GM12878 (cell line): Measurements from ENCODE around the gene SSBP2. TPM values are rescaled to one million over a fixed set of nuclear protein-coding genes. Genes with fewer than 3 reads are reported as not detected.
"Not testable (repeated sequence)": the region's sequence is repeated elsewhere in the genome, so short reads cannot be mapped to it uniquely, and the experiment has no call there.

Experiments
- ATAC-seq: fragments of 200-7000 bp; cut with Tn5 transposase; 3 replicates; pipeline ENCODE4 v1.9.1; 2020; ENCODE audit warnings: mild to moderate bottlenecking, moderate library complexity
- BruUV-seq: library from RNA; stranded (reverse); fragments of 400-500 nt; replicated peaks from 2 replicates; lab custom pipeline; 2021; lab: Mats Ljungman, UMichigan
- CTCF ChIA-PET: fragments of 300-600 bp; sonication (Branson Sonifier 250); formaldehyde crosslinking; extraction: SDS; loops from one replicate; lab custom pipeline; 2021; ENCODE audit warnings: inconsistent platforms; lab: Yijun Ruan, JAX
- POLR2A ChIA-PET: fragments of 350-600 bp; formaldehyde crosslinking; extraction: SDS; loops from one replicate; lab custom pipeline; 2021; ENCODE audit warnings: inconsistent platforms; lab: Charles Lee
- RAD21 ChIA-PET: fragments of 300-600 bp; sonication (Branson Sonifier 250); formaldehyde crosslinking; loops from one replicate; lab custom pipeline; 2023; ENCODE audit warnings: antibody characterized with exemption; ENCODE audit not compliant: unreplicated experiment; lab: Charles Lee
- SMC1A ChIA-PET: fragments of 300-600 bp; sonication (Branson Sonifier 250); formaldehyde crosslinking; loops from one replicate; lab custom pipeline; 2023; ENCODE audit not compliant: unreplicated experiment, uncharacterized antibody; lab: Charles Lee
- DNase-seq: peaks from one replicate; pipeline ENCODE4 v3.0.0-alpha.2; 2011; ENCODE audit warnings: low read depth, low spot score
- FAIRE-seq: peaks from 3 replicates; lab custom pipeline; 2011; peaks lifted over from hg19 to GRCh38; lab: Jason Lieb, UNC
- H2AFZ ChIP-seq: 2 replicates; pipeline ENCODE4 v1.6.0; 2011; ENCODE audit warnings: low read depth, low read length, control low read depth; ENCODE audit not compliant: control insufficient read depth
- H3K27ac ChIP-seq: 2 replicates; pipeline ENCODE4 v1.5.1; 2011; ENCODE audit warnings: control low read depth; ENCODE audit not compliant: control insufficient read depth, insufficient read depth
- H3K27me3 ChIP-seq, 2 experiments: replicated peaks in 1 of 2; 2 replicates each; pipeline versions ENCODE4 v1.6.0 to v1.6.1; 2011; ENCODE audit warnings: low read length in 1 of 2; ENCODE audit not compliant: control insufficient read depth in 2 of 2, insufficient read depth in 2 of 2
- H3K36me3 ChIP-seq, 2 experiments: 2 replicates each; pipeline ENCODE4 v1.5.1; 2011; ENCODE audit warnings: low read length in 1 of 2; ENCODE audit not compliant: control insufficient read depth in 2 of 2, insufficient read depth in 2 of 2
- H3K4me1 ChIP-seq: 2 replicates; pipeline ENCODE4 v1.6.1; 2011; ENCODE audit warnings: mild to moderate bottlenecking, low read length, moderate library complexity, mixed read lengths; ENCODE audit not compliant: control insufficient read depth, insufficient read depth
- H3K4me2 ChIP-seq: 2 replicates; pipeline ENCODE4 v1.6.0; 2011; ENCODE audit warnings: control low read depth; ENCODE audit not compliant: control insufficient read depth, insufficient read depth
- H3K4me3 ChIP-seq: fragments of 200-600 bp; sonication (generic); 2 replicates; pipeline ENCODE4 v1.5.1; 2016
- H3K79me2 ChIP-seq: 2 replicates; pipeline ENCODE4 v1.6.0; 2011; ENCODE audit warnings: low read length; ENCODE audit not compliant: control insufficient read depth, insufficient read depth
- H3K9ac ChIP-seq: 2 replicates; pipeline ENCODE4 v1.8.0; 2011; ENCODE audit warnings: low read length, control low read depth, mixed read lengths; ENCODE audit not compliant: control insufficient read depth, insufficient read depth
- H3K9me3 ChIP-seq: replicated peaks from 3 replicates; pipeline ENCODE4 v1.5.1; 2011; ENCODE audit warnings: mild to moderate bottlenecking, low read length; ENCODE audit not compliant: control insufficient read depth, insufficient read depth
- H4K20me1 ChIP-seq: 2 replicates; pipeline ENCODE4 v1.6.0; 2011; ENCODE audit not compliant: control insufficient read depth, insufficient read depth
- BRCA1 ChIP-seq: IDR thresholded peaks from 2 replicates; pipeline ENCODE4 v1.6.1; 2011; ENCODE audit warnings: low read depth, low read length, improper control_type of control experiment
- CREB1 ChIP-seq: IDR thresholded peaks from 2 replicates; pipeline ENCODE4 v1.6.1; 2012; ENCODE audit warnings: low read depth, mild to moderate bottlenecking, inconsistent platforms
- LARP7 ChIP-seq: fragments of 450-650 bp; IDR thresholded peaks from 2 replicates; pipeline ENCODE4 v1.6.1; 2017; ENCODE audit warnings: mild to moderate bottlenecking
- MTA2 ChIP-seq: fragments of 450-650 bp; IDR thresholded peaks from 2 replicates; pipeline ENCODE4 v1.6.1; 2016; ENCODE audit warnings: low read depth, mild to moderate bottlenecking, moderate library complexity
- NFIC ChIP-seq: IDR thresholded peaks from 2 replicates; pipeline ENCODE4 v1.6.1; 2012; ENCODE audit warnings: low read depth, mild to moderate bottlenecking, inconsistent platforms, low read length, moderate library complexity
- NFXL1 ChIP-seq: fragments of 450-650 bp; IDR thresholded peaks from 2 replicates; pipeline ENCODE4 v1.6.1; 2017; ENCODE audit warnings: antibody characterized with exemption, mild to moderate bottlenecking, borderline replicate concordance
- RFX5 ChIP-seq: IDR thresholded peaks from 2 replicates; pipeline ENCODE4 v1.6.1; 2011; ENCODE audit warnings: low read depth, low read length, improper control_type of control experiment
- STAT3 ChIP-seq: IDR thresholded peaks from 2 replicates; pipeline ENCODE4 v1.6.1; 2011; ENCODE audit warnings: low read depth, low read length, improper control_type of control experiment
- YBX1 ChIP-seq: fragments of 450-650 bp; IDR thresholded peaks from 2 replicates; pipeline ENCODE4 v1.6.1; 2016; ENCODE audit warnings: antibody characterized with exemption
- ZBED1 ChIP-seq: IDR thresholded peaks from 2 replicates; pipeline ENCODE4 v1.6.1; 2016; ENCODE audit warnings: borderline replicate concordance
- ZNF217 ChIP-seq: fragments of 450-650 bp; IDR thresholded peaks from 2 replicates; pipeline ENCODE4 v1.6.1; 2017; ENCODE audit warnings: antibody characterized with exemption, mild to moderate bottlenecking
- WGBS: methylation state at CpG from one replicate; pipeline ENCODE4 v1.1.6; 2016; ENCODE audit warnings: low lambda C conversion rate; ENCODE audit not compliant: insufficient replicate concordance, insufficient coverage; ENCODE audit errors: missing lambda C conversion rate; 5-methylcytosine and 5-hydroxymethylcytosine counted together
- in situ Hi-C: fragments of 300-500 bp; cut with MboI; formaldehyde crosslinking; loops from 9 replicates; pipeline ENCODE4 v1.14.3; 2018; ENCODE audit warnings: mixed read lengths
- intact Hi-C: fragments of 100-400 bp; cut with micrococcal nuclease; formaldehyde crosslinking; loops from one replicate; pipeline ENCODE4 v1.14.2; 2022; ENCODE audit not compliant: unreplicated experiment
- polyA plus RNA-seq, 11 experiments: library from polyadenylated mRNA; depleted of rRNA in 4 of 11; unstranded in 6 of 11; stranded (reverse) in 5 of 11; fragments of >200 nt; fragmentation: Nextera tagmentation in 4 of 11; fragmentation: Illumina TruSeq in 1 of 11; extraction: Ambion mirVana in 4 of 11; extraction: Trizol in 1 of 11; gene quantifications; 1 replicate in 1 of 11; 2 replicates in 10 of 11; pipeline versions ENCODE4 v1.2.1 to v1.2.3, GENCODE V29; 2011 to 2016; ENCODE audit warnings: inconsistent platforms in 2 of 11, missing spikeins in 2 of 11, low read depth in 1 of 11
- total RNA-seq, 4 experiments: library from RNA; depleted of rRNA in 3 of 4; stranded (reverse); fragments of >200 nt in 3 of 4; fragmentation: Illumina TruSeq in 1 of 4; extraction: Trizol in 1 of 4; gene quantifications; 2 replicates each; pipeline versions ENCODE4 v1.2.1 to v1.2.3, GENCODE V29; 2013 to 2021
- TF ChIP-seq, protein P1 (sequence below): IDR thresholded peaks from 2 replicates; pipeline ENCODE4 v1.6.1; 2012; ENCODE audit warnings: improper control_type of control experiment, low read depth, low read length; ENCODE audit not compliant: insufficient replicate concordance
- TF ChIP-seq, protein P2 (sequence below): fragments of 450-650 bp; IDR thresholded peaks from 2 replicates; pipeline ENCODE4 v1.6.1; 2018; ENCODE audit warnings: borderline replicate concordance, mild to moderate bottlenecking; ENCODE audit not compliant: partially characterized antibody
- TF ChIP-seq, protein P3 (sequence below): fragments of 450-650 bp; formaldehyde crosslinking; IDR thresholded peaks from 2 replicates; pipeline ENCODE4 v1.4.0; 2020; ENCODE audit warnings: mild to moderate bottlenecking, moderate library complexity

Gene SSBP2
- total and polyA plus RNA-seq, 10 of the 15 experiments (the other 5 are each of a cell fraction or from before 2014, with no cell fraction given): 52.2 to 132 (median 110) TPM

DNA sequence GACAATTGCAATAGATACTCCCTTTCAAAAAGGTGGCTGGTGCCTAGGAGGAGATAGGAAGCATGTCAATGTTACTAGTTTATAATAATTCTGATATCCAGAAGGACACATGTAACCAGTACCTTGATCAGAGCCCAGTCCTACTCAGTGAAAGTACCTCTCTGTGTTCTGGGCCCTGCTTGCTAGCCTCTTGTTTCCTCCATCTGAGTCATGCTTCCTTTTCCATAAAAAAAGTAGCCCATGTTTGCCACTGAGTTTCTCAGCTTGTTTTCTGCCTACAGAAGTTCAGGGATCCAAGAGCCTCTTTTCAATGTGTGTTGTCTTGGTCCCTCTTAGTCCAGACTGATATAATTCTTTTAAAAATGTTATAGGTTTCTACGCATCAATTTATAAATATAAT is 149.0 kb downstream of the SSBP2 start (continued):
- TF ChIP-seq, protein P1, sequence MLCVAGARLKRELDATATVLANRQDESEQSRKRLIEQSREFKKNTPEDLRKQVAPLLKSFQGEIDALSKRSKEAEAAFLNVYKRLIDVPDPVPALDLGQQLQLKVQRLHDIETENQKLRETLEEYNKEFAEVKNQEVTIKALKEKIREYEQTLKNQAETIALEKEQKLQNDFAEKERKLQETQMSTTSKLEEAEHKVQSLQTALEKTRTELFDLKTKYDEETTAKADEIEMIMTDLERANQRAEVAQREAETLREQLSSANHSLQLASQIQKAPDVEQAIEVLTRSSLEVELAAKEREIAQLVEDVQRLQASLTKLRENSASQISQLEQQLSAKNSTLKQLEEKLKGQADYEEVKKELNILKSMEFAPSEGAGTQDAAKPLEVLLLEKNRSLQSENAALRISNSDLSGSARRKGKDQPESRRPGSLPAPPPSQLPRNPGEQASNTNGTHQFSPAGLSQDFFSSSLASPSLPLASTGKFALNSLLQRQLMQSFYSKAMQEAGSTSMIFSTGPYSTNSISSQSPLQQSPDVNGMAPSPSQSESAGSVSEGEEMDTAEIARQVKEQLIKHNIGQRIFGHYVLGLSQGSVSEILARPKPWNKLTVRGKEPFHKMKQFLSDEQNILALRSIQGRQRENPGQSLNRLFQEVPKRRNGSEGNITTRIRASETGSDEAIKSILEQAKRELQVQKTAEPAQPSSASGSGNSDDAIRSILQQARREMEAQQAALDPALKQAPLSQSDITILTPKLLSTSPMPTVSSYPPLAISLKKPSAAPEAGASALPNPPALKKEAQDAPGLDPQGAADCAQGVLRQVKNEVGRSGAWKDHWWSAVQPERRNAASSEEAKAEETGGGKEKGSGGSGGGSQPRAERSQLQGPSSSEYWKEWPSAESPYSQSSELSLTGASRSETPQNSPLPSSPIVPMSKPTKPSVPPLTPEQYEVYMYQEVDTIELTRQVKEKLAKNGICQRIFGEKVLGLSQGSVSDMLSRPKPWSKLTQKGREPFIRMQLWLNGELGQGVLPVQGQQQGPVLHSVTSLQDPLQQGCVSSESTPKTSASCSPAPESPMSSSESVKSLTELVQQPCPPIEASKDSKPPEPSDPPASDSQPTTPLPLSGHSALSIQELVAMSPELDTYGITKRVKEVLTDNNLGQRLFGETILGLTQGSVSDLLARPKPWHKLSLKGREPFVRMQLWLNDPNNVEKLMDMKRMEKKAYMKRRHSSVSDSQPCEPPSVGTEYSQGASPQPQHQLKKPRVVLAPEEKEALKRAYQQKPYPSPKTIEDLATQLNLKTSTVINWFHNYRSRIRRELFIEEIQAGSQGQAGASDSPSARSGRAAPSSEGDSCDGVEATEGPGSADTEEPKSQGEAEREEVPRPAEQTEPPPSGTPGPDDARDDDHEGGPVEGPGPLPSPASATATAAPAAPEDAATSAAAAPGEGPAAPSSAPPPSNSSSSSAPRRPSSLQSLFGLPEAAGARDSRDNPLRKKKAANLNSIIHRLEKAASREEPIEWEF: no peak
- no peak for TF ChIP-seq CREB1
- TF ChIP-seq ZBED1: no peak
- TF ChIP-seq NFIC: no peak
- no peak for TF ChIP-seq MTA2
- TF ChIP-seq, protein P2, sequence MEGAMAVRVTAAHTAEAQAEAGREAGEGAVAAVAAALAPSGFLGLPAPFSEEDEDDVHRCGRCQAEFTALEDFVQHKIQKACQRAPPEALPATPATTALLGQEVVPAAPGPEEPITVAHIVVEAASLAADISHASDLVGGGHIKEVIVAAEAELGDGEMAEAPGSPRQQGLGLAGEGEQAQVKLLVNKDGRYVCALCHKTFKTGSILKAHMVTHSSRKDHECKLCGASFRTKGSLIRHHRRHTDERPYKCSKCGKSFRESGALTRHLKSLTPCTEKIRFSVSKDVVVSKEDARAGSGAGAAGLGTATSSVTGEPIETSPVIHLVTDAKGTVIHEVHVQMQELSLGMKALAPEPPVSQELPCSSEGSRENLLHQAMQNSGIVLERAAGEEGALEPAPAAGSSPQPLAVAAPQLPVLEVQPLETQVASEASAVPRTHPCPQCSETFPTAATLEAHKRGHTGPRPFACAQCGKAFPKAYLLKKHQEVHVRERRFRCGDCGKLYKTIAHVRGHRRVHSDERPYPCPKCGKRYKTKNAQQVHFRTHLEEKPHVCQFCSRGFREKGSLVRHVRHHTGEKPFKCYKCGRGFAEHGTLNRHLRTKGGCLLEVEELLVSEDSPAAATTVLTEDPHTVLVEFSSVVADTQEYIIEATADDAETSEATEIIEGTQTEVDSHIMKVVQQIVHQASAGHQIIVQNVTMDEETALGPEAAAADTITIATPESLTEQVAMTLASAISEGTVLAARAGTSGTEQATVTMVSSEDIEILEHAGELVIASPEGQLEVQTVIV: no peak
- no peak for TF ChIP-seq NFXL1
- TF ChIP-seq ZNF217: no peak
- TF ChIP-seq LARP7: no peak
- no peak for TF ChIP-seq RFX5
- no peak for TF ChIP-seq BRCA1
- no peak for TF ChIP-seq STAT3
- no peak for TF ChIP-seq YBX1
- TF ChIP-seq, protein P3, sequence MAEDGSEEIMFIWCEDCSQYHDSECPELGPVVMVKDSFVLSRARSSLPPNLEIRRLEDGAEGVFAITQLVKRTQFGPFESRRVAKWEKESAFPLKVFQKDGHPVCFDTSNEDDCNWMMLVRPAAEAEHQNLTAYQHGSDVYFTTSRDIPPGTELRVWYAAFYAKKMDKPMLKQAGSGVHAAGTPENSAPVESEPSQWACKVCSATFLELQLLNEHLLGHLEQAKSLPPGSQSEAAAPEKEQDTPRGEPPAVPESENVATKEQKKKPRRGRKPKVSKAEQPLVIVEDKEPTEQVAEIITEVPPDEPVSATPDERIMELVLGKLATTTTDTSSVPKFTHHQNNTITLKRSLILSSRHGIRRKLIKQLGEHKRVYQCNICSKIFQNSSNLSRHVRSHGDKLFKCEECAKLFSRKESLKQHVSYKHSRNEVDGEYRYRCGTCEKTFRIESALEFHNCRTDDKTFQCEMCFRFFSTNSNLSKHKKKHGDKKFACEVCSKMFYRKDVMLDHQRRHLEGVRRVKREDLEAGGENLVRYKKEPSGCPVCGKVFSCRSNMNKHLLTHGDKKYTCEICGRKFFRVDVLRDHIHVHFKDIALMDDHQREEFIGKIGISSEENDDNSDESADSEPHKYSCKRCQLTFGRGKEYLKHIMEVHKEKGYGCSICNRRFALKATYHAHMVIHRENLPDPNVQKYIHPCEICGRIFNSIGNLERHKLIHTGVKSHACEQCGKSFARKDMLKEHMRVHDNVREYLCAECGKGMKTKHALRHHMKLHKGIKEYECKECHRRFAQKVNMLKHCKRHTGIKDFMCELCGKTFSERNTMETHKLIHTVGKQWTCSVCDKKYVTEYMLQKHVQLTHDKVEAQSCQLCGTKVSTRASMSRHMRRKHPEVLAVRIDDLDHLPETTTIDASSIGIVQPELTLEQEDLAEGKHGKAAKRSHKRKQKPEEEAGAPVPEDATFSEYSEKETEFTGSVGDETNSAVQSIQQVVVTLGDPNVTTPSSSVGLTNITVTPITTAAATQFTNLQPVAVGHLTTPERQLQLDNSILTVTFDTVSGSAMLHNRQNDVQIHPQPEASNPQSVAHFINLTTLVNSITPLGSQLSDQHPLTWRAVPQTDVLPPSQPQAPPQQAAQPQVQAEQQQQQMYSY (CRISPR knock-in tag): no peak
- TF ChIP-seq, all 136 proteins: peak for 0

DNA sequence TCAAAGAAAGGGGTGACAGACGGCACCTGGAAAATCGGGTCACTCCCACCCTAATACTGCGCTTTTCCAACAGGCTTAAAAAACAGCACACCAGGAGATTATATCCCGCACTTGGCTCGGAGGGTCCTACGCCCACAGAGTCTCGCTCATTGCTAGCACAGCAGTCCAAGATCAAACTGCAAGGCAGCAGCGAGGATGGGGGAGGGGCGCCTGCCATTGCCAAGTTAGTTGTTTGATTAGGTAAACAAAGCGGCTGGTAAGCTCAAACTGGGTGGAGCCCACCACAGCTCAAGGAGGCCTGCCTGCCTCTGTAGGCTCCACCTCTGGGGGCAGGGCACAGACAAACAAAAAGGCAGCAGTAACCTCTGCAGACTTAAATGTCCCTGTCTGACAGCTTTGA is 158.8 kb downstream of the SSBP2 start:
- H2AFZ ChIP-seq, H3K36me3 ChIP-seq, POLR2A ChIA-PET, H3K4me1 ChIP-seq, H4K20me1 ChIP-seq, ATAC-seq, RAD21 ChIA-PET, H3K4me2 ChIP-seq, intact Hi-C loops, H3K4me3 ChIP-seq, DNase-seq, FAIRE-seq, H3K79me2 ChIP-seq, BruUV-seq, H3K9ac ChIP-seq, H3K9me3 ChIP-seq, SMC1A ChIA-PET, in situ Hi-C loops, H3K27me3 ChIP-seq, H3K27ac ChIP-seq, CTCF ChIA-PET: not testable (repeated sequence)
- WGBS: over 99% methylated on average over 10 of the region's 10 CpGs
